ENCODE measurements around the gene TRIP4. TPM values are rescaled to one million over a fixed set of nuclear protein-coding genes. Genes with fewer than 3 reads are reported as not detected.

TRIP4 gene
- total RNA-seq, 2 experiments from 2014 or later = 9.3 to 21.0 TPM

GRCh38 chr15:64381000-64381751 is 6.5 kb upstream of the TRIP4 start, which contains the start of gene PCLAF:
TSS of gene PCLAF (minus strand) at chr15:64381441. CDS start at chr15:64381371, 70 bp downstream.
- TF ChIP-seq EZH2phosphoT487 (IDR thresholded peaks at IDR 0.05; ENCODE audit: borderline replicate concordance, low read depth, low read length) = no peak
- TF ChIP-seq CTCF (conservative IDR thresholded peaks at IDR 0.05; ENCODE audit: low read length) = no peak; the same call in 1 of the 2 replicates
- Histone ChIP-seq H3K36me3 (ENCODE audit: insufficient read depth, low read length) (peaks cover 40% of the 10 kb centered on the region), H3K9me2 (ENCODE audit: insufficient read depth, low read length) (no peaks in the 10 kb centered on the region), H3K79me2 (ENCODE audit: insufficient read depth, low read depth, low read length) (peaks cover 42% of the 10 kb centered on the region), H3K4me2 (ENCODE audit: low read length) (peak within 1 kb of the TSS; percentile 90), H3K4me3 (ENCODE audit: low read depth, low read length, poor library complexity, severe bottlenecking) (peak within 1 kb of the TSS; percentile 94), H2AFZ (ENCODE audit: low read length) (peak within 1 kb of the TSS; percentile 91), H3K4me1 (ENCODE audit: insufficient read depth, low read length, poor library complexity, severe bottlenecking) (peaks cover 21% of the 10 kb centered on the region), H3K9me3 (ENCODE audit: low read length) (no peaks in the 10 kb centered on the region), H3K27ac (ENCODE audit: low read depth, low read length, poor library complexity, severe bottlenecking) (peak within 1 kb of the TSS; percentile 52), H4K20me1 (ENCODE audit: insufficient read depth, low read length) (peaks cover 5% of the 10 kb centered on the region)
- TSS peak; percentile 76 for BruUV-seq (replicated peaks)
- CTCF ChIA-PET (ENCODE audit: unreplicated experiment) = no interaction called here
- peak; percentile 98 for DNase-seq (ENCODE audit: low spot score)
- POLR2A ChIA-PET = interaction anchor here (1.1 kb wide), 1 partner anchor 76 kb away, joined by 3 read pairs; no protein-coding TSS in a partner anchor
- intact Hi-C loops (cut with micrococcal nuclease; ENCODE audit: unreplicated experiment) = loop anchor here (5.0 kb wide), 1 partner anchor 289 kb away; the partner anchor contains the start of gene CIAO2A

- H3K36me3 ChIP-seq (ENCODE audit: insufficient read depth, low read length) = peaks cover 17% of the 10 kb centered on the region
- H3K9me3 ChIP-seq (ENCODE audit: low read length) = no peaks in the 10 kb centered on the region
- H3K4me1 ChIP-seq (ENCODE audit: insufficient read depth, low read length, poor library complexity, severe bottlenecking) = peaks cover 34% of the 10 kb centered on the region
- no peak overlapping the region for H3K4me3 ChIP-seq (ENCODE audit: low read depth, low read length, poor library complexity, severe bottlenecking)
- no TSS peak for BruUV-seq (replicated peaks)
- no peak for DNase-seq (ENCODE audit: low spot score)
- intact Hi-C loops (cut with micrococcal nuclease; ENCODE audit: unreplicated experiment) = loop anchor here (5.0 kb wide), 1 partner anchor 291 kb away; the partner anchor contains the start of gene CIAO2A
- POLR2A ChIA-PET = no interaction called here
- H3K27ac ChIP-seq (ENCODE audit: low read depth, low read length, poor library complexity, severe bottlenecking) = no peak overlapping the region
- H3K4me2 ChIP-seq (ENCODE audit: low read length) = no peak overlapping the region
- CTCF ChIA-PET (ENCODE audit: unreplicated experiment) = no interaction called here
- H3K79me2 ChIP-seq (ENCODE audit: insufficient read depth, low read depth, low read length) = peaks cover 34% of the 10 kb centered on the region
- no peaks in the 10 kb centered on the region for H3K9me2 ChIP-seq (ENCODE audit: insufficient read depth, low read length)
- no peak overlapping the region for H2AFZ ChIP-seq (ENCODE audit: low read length)
- H4K20me1 ChIP-seq (ENCODE audit: insufficient read depth, low read length) = peaks cover 5% of the 10 kb centered on the region
- TF ChIP-seq EZH2phosphoT487 (IDR thresholded peaks at IDR 0.05; ENCODE audit: borderline replicate concordance, low read depth, low read length) (no peak), CTCF (conservative IDR thresholded peaks at IDR 0.05; ENCODE audit: low read length) (no peak)
Measured at GRCh38 chr15:64383760-64384159, 3.9 kb upstream of the TRIP4 start.

- intact Hi-C loops (cut with micrococcal nuclease; ENCODE audit: unreplicated experiment) = loop anchor here (2.0 kb wide), 1 partner anchor 223 kb away; the partner anchor contains the start of gene PPIB
- Histone ChIP-seq H3K4me2 (ENCODE audit: low read length) (no peak overlapping the region), H3K36me3 (ENCODE audit: insufficient read depth, low read length) (no peaks in the 10 kb centered on the region), H3K9me2 (ENCODE audit: insufficient read depth, low read length) (no peaks in the 10 kb centered on the region), H4K20me1 (ENCODE audit: insufficient read depth, low read length) (no peaks in the 10 kb centered on the region), H3K9me3 (ENCODE audit: low read length) (no peaks in the 10 kb centered on the region), H3K4me3 (ENCODE audit: low read depth, low read length, poor library complexity, severe bottlenecking) (no peak overlapping the region), H3K79me2 (ENCODE audit: insufficient read depth, low read depth, low read length) (peaks cover 17% of the 10 kb centered on the region; the same call in 1 of the 2 replicates), H3K27ac (ENCODE audit: low read depth, low read length, poor library complexity, severe bottlenecking) (no peak overlapping the region), H3K4me1 (ENCODE audit: insufficient read depth, low read length, poor library complexity, severe bottlenecking) (peaks cover 25% of the 10 kb centered on the region), H2AFZ (ENCODE audit: low read length) (no peak overlapping the region)
- TF ChIP-seq CTCF (conservative IDR thresholded peaks at IDR 0.05; ENCODE audit: low read length) (no peak), EZH2phosphoT487 (IDR thresholded peaks at IDR 0.05; ENCODE audit: borderline replicate concordance, low read depth, low read length) (no peak)
- no TSS peak for BruUV-seq (replicated peaks)
- ChIA-PET CTCF (ENCODE audit: unreplicated experiment) (no interaction called here), POLR2A (no interaction called here)
- DNase-seq (ENCODE audit: low spot score) = no peak
Measured at GRCh38 chr15:64386291-64386690, 1.3 kb upstream of the TRIP4 start.
